ENCODE measurements around the gene LHX1.

The LHX1 gene

GRCh38 chr17:36918211-36918691 is 19.0 kb upstream of the LHX1 start (continued):
- no peak for TF ChIP-seq ZNF148 (tag by site-specific recombination; IDR thresholded peaks at IDR 0.05; ENCODE audit: borderline replicate concordance)
- no peak for TF ChIP-seq ZNF302 (tag by site-specific recombination; IDR thresholded peaks at IDR 0.05; ENCODE audit: low read depth)
- no peak for TF ChIP-seq ZEB2 (tag by site-specific recombination; IDR thresholded peaks at IDR 0.05)
- no peak for TF ChIP-seq GLI4 (tag by site-specific recombination; IDR thresholded peaks at IDR 0.05)
- TF ChIP-seq ZNF645 (tag by site-specific recombination; IDR thresholded peaks at IDR 0.05), result no peak
- TF ChIP-seq SP2 (tag by site-specific recombination; IDR thresholded peaks at IDR 0.05), result peak; percentile 48
- no peak for TF ChIP-seq ZSCAN16 (tag by site-specific recombination; IDR thresholded peaks at IDR 0.05)
- no peak for TF ChIP-seq ZNF37A (tag by site-specific recombination; IDR thresholded peaks at IDR 0.05)
- TF ChIP-seq ZNF660 (tag by site-specific recombination; IDR thresholded peaks at IDR 0.05), result no peak
- no peak for TF ChIP-seq ZNF521 (tag by site-specific recombination; IDR thresholded peaks at IDR 0.05)
- TF ChIP-seq EGR2 (tag by site-specific recombination; IDR thresholded peaks at IDR 0.05; ENCODE audit: low read depth), result peak; percentile 97

GRCh38 chr17:36919407-36919968 is 17.8 kb upstream of the LHX1 start:
- CTCF ChIA-PET, result interaction anchor here (0.6 kb wide), 1 partner anchor 126 kb away, joined by 3 read pairs; no protein-coding TSS in a partner anchor
- no peak overlapping the region for H3K27ac ChIP-seq (ENCODE audit: extremely low read depth, low read depth, low read length)
- peaks cover 16% of the 10 kb centered on the region for H3K4me1 ChIP-seq (ENCODE audit: control insufficient read depth, insufficient read depth, low read length)
- H3K36me3 ChIP-seq (ENCODE audit: control insufficient read depth in 2 of 2, insufficient read depth in 1 of 2, low read length in 2 of 2), result no peaks in the 10 kb centered on the region
- no peak overlapping the region for H3K4me3 ChIP-seq (ENCODE audit: low read depth, low read length)
- POLR2A ChIA-PET, result interaction anchor here (0.6 to 5.4 kb wide), 3 partner anchors 9 to 70 kb away, joined by 4 to 56 read pairs (median 4); partner anchors contain the start of gene LHX1
- H3K9me3 ChIP-seq (ENCODE audit: control insufficient read depth, insufficient read depth, low read depth, low read length), result no peaks in the 10 kb centered on the region
- TF ChIP-seq ZNF549 (tag by site-specific recombination; IDR thresholded peaks at IDR 0.05) (no peak), ZNF768 (tag by site-specific recombination; IDR thresholded peaks at IDR 0.05) (peak; percentile 96)

GRCh38 chr17:36920032-36921005 is 17.0 kb upstream of the LHX1 start:
- Histone ChIP-seq H3K27ac (ENCODE audit: extremely low read depth, low read depth, low read length) (no peak overlapping the region; the same call in 1 of the 2 replicates), H3K36me3 (ENCODE audit: control insufficient read depth in 2 of 2, insufficient read depth in 1 of 2, low read length in 2 of 2) (no peaks in the 10 kb centered on the region), H3K4me3 (ENCODE audit: low read depth, low read length) (no peak overlapping the region), H3K4me1 (ENCODE audit: control insufficient read depth, insufficient read depth, low read length) (peaks cover 16% of the 10 kb centered on the region), H3K9me3 (ENCODE audit: control insufficient read depth, insufficient read depth, low read depth, low read length) (no peaks in the 10 kb centered on the region)
- ChIA-PET CTCF (interaction anchor here (0.6 to 1.6 kb wide), 2 partner anchors 125 to 128 kb away, joined by 3 to 4 read pairs; no protein-coding TSS in a partner anchor), POLR2A (interaction anchor here (0.6 to 5.4 kb wide), 4 partner anchors 11 to 71 kb away, joined by 4 to 56 read pairs (median 6); partner anchors contain the start of gene LHX1)
- TF ChIP-seq WT1 (tag by site-specific recombination; IDR thresholded peaks at IDR 0.05), result peak; percentile 30; the same call in 1 of the 2 replicates
- no peak for TF ChIP-seq ZNF626 (tag by site-specific recombination; IDR thresholded peaks at IDR 0.05)
- no peak for TF ChIP-seq KLF1 (tag by site-specific recombination; IDR thresholded peaks at IDR 0.05)
- peak; percentile 91 for TF ChIP-seq ZNF366 (tag by site-specific recombination; conservative IDR thresholded peaks at IDR 0.05)
- TF ChIP-seq ZSCAN18 (tag by site-specific recombination; IDR thresholded peaks at IDR 0.05), result no peak
- TF ChIP-seq PATZ1 (tag by site-specific recombination; IDR thresholded peaks at IDR 0.05), result peak; percentile 49; the same call in 1 of the 2 replicates
- no peak for TF ChIP-seq ZBTB48 (tag by site-specific recombination; IDR thresholded peaks at IDR 0.05)
- no peak for TF ChIP-seq ZBTB7A (tag by site-specific recombination; IDR thresholded peaks at IDR 0.05; ENCODE audit: low read depth)

Data from HEK293 (cell line).